OCI-LY1 (cell line): ENCODE measurements around the gene DIRAS1.
"Not testable (repeated sequence)": the region's sequence is repeated elsewhere in the genome, so short reads cannot be mapped to it uniquely, and the experiment has no call there.

Experiments used
- H2AFZ ChIP-seq: fragments of 200-600 bp; sonication (generic), shearing (Covaris generic); 2 replicates; pipeline ENCODE4 v1.6.0; 2014; ENCODE audit warnings: antibody characterized with exemption, mild to moderate bottlenecking, low read length
- H3F3A ChIP-seq: fragments of 200-600 bp; sonication (generic), shearing (Covaris generic); 2 replicates; pipeline ENCODE4 v1.6.0; 2014; ENCODE audit warnings: mild to moderate bottlenecking, antibody characterized with exemption, low read length, moderate library complexity; ENCODE audit not compliant: insufficient read depth
- H3K27ac ChIP-seq: fragments of 200-600 bp; sonication (generic); 2 replicates; pipeline ENCODE4 v1.5.1; 2014; ENCODE audit warnings: low read length, mixed run types, mild to moderate bottlenecking, low read depth; ENCODE audit not compliant: poor library complexity, severe bottlenecking
- H3K27me3 ChIP-seq: fragments of 200-600 bp; sonication (generic); 2 replicates; pipeline ENCODE4 v1.6.0; 2014; ENCODE audit warnings: antibody characterized with exemption, mild to moderate bottlenecking, low read length, moderate library complexity; ENCODE audit not compliant: insufficient read depth
- H3K36me3 ChIP-seq: fragments of 200-600 bp; sonication (generic); 2 replicates; pipeline ENCODE4 v1.6.1; 2014; ENCODE audit warnings: mild to moderate bottlenecking, antibody characterized with exemption, low read length, moderate library complexity, mixed read lengths; ENCODE audit not compliant: insufficient read depth
- H3K4me1 ChIP-seq: fragments of 200-600 bp; sonication (generic); 2 replicates; pipeline ENCODE4 v1.5.1; 2014; ENCODE audit warnings: mild to moderate bottlenecking, low read length, moderate library complexity; ENCODE audit not compliant: insufficient read depth, severe bottlenecking
- H3K4me2 ChIP-seq: fragments of 200-600 bp; sonication (generic), shearing (Covaris generic); 2 replicates; pipeline ENCODE4 v1.6.1; 2014; ENCODE audit warnings: low read length
- H3K4me3 ChIP-seq: fragments of 200-600 bp; sonication (generic); 2 replicates; pipeline ENCODE4 v1.5.1; 2014; ENCODE audit warnings: low read length, low read depth, mild to moderate bottlenecking, mixed read lengths; ENCODE audit not compliant: poor library complexity, severe bottlenecking
- H3K79me2 ChIP-seq: fragments of 200-600 bp; shearing (Covaris generic); 2 replicates; pipeline ENCODE4 v1.6.1; 2016; ENCODE audit warnings: mixed run types, low read length, mixed read lengths; ENCODE audit not compliant: insufficient read depth
- H3K9ac ChIP-seq: fragments of 200-600 bp; sonication (generic), shearing (Covaris generic); 2 replicates; pipeline ENCODE4 v1.6.1; 2014; ENCODE audit warnings: mild to moderate bottlenecking, low read length, mixed read lengths
- H3K9me2 ChIP-seq: fragments of 200-600 bp; sonication (generic), shearing (Covaris generic); 2 replicates; pipeline ENCODE4 v1.6.1; 2014; ENCODE audit warnings: low read depth, mild to moderate bottlenecking, low read length, mixed read lengths
- H3K9me3 ChIP-seq: fragments of 200-600 bp; shearing (Covaris generic); 2 replicates; pipeline ENCODE4 v1.6.1; 2014; ENCODE audit warnings: low read length, mixed read lengths
- H4K20me1 ChIP-seq: fragments of 200-600 bp; sonication (generic), shearing (Covaris generic); 2 replicates; pipeline ENCODE4 v1.6.0; 2016; ENCODE audit warnings: mild to moderate bottlenecking, low read length; ENCODE audit not compliant: insufficient read depth
- CTCF ChIP-seq: fragments of 200-600 bp; sonication (generic), shearing (Covaris generic); IDR thresholded peaks from 2 replicates; pipeline ENCODE4 v1.5.1; 2017; ENCODE audit warnings: mild to moderate bottlenecking, antibody characterized with exemption, low read length, moderate library complexity, mixed read lengths
- EZH2 ChIP-seq: fragments of 200-600 bp; sonication (generic), shearing (Covaris generic); IDR thresholded peaks from 2 replicates; pipeline ENCODE4 v1.8.0; 2017; ENCODE audit warnings: borderline replicate concordance, mixed run types, mild to moderate bottlenecking, antibody characterized with exemption, low read length, moderate library complexity, mixed read lengths

DIRAS1 gene

GRCh38 chr19:2714531-2715269, 6.5 kb downstream of the DIRAS1 start:
- Histone ChIP-seq H3K27me3 (peaks cover 7% of the 10 kb centered on the region; the same call in 1 of the 2 replicates), H4K20me1 (no peaks in the 10 kb centered on the region), H3K79me2 (no peaks in the 10 kb centered on the region), H3F3A (no peaks in the 10 kb centered on the region), H3K9ac (no peak overlapping the region), H3K27ac (no peak overlapping the region), H3K4me3 (no peak overlapping the region), H3K9me2 (no peaks in the 10 kb centered on the region), H3K4me2 (no peak overlapping the region), H2AFZ (no peak overlapping the region), H3K36me3 (no peaks in the 10 kb centered on the region; the same call in 1 of the 2 replicates), H3K9me3 (peaks cover 4% of the 10 kb centered on the region), H3K4me1 (peaks cover 16% of the 10 kb centered on the region)
- TF ChIP-seq EZH2 = no peak
- no peak for TF ChIP-seq CTCF

- not testable (repeated sequence) for H3K4me2 ChIP-seq, H3K9me2 ChIP-seq, H3K27me3 ChIP-seq, H4K20me1 ChIP-seq, H3K9me3 ChIP-seq, H3F3A ChIP-seq, H3K36me3 ChIP-seq, H3K79me2 ChIP-seq, H3K4me3 ChIP-seq, H3K9ac ChIP-seq, H2AFZ ChIP-seq, H3K27ac ChIP-seq
- H3K4me1 ChIP-seq = peaks cover 16% of the 10 kb centered on the region
These were observed 7.1 kb downstream of the DIRAS1 start for GRCh38 chr19:2714102-2714501.

- H3K27ac ChIP-seq, H3K9me3 ChIP-seq, H3K4me3 ChIP-seq, H3K9me2 ChIP-seq, H3K9ac ChIP-seq, H3K36me3 ChIP-seq, H3K27me3 ChIP-seq, H3K4me2 ChIP-seq, H2AFZ ChIP-seq, H3K79me2 ChIP-seq, H4K20me1 ChIP-seq, H3F3A ChIP-seq: not testable (repeated sequence)
- peaks cover 16% of the 10 kb centered on the region for H3K4me1 ChIP-seq
These were observed 8.0 kb downstream of the DIRAS1 start for GRCh38 chr19:2713170-2713569.

- Histone ChIP-seq H3K4me2 (no peak overlapping the region), H3F3A (no peaks in the 10 kb centered on the region), H3K4me3 (no peak overlapping the region), H3K79me2 (no peaks in the 10 kb centered on the region), H4K20me1 (no peaks in the 10 kb centered on the region), H3K9me3 (peaks cover 4% of the 10 kb centered on the region), H3K36me3 (no peaks in the 10 kb centered on the region; the same call in 1 of the 2 replicates), H2AFZ (no peak overlapping the region), H3K9me2 (no peaks in the 10 kb centered on the region), H3K27ac (no peak overlapping the region), H3K4me1 (peaks cover 16% of the 10 kb centered on the region), H3K9ac (no peak overlapping the region), H3K27me3 (peaks cover 7% of the 10 kb centered on the region; the same call in 1 of the 2 replicates)
- TF ChIP-seq EZH2 = no peak
- TF ChIP-seq CTCF = no peak
These were observed 9.3 kb downstream of the DIRAS1 start for GRCh38 chr19:2711875-2712205.
